ENCODE data around the gene HAS3.

The HAS3 gene

GRCh38 chr16:69112285-69113129, 7.1 kb downstream of the HAS3 start:
- no peak overlapping the region for H2AFZ ChIP-seq
- H3K36me3 ChIP-seq (ENCODE audit: control insufficient read depth, insufficient read depth, low read length), result no peaks in the 10 kb centered on the region
- H3K9ac ChIP-seq, result no peak overlapping the region
- no peak overlapping the region for H3K4me2 ChIP-seq (ENCODE audit: low read length)
- H3K4me3 ChIP-seq (ENCODE audit: low read depth, low read length), result no peak overlapping the region
- TF ChIP-seq, protein P1, sequence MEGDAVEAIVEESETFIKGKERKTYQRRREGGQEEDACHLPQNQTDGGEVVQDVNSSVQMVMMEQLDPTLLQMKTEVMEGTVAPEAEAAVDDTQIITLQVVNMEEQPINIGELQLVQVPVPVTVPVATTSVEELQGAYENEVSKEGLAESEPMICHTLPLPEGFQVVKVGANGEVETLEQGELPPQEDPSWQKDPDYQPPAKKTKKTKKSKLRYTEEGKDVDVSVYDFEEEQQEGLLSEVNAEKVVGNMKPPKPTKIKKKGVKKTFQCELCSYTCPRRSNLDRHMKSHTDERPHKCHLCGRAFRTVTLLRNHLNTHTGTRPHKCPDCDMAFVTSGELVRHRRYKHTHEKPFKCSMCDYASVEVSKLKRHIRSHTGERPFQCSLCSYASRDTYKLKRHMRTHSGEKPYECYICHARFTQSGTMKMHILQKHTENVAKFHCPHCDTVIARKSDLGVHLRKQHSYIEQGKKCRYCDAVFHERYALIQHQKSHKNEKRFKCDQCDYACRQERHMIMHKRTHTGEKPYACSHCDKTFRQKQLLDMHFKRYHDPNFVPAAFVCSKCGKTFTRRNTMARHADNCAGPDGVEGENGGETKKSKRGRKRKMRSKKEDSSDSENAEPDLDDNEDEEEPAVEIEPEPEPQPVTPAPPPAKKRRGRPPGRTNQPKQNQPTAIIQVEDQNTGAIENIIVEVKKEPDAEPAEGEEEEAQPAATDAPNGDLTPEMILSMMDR (IDR thresholded peaks at IDR 0.05), result peak; percentile 71
- no peak overlapping the region for H3K27ac ChIP-seq
- H3K9me3 ChIP-seq (ENCODE audit: control insufficient read depth, low read length), result no peaks in the 10 kb centered on the region
- H3K27me3 ChIP-seq (ENCODE audit: control insufficient read depth, insufficient read depth, low read length), result no peaks in the 10 kb centered on the region
- H3K4me1 ChIP-seq, result peaks cover 11% of the 10 kb centered on the region
- peaks cover 7% of the 10 kb centered on the region for H3K79me2 ChIP-seq

DNA sequence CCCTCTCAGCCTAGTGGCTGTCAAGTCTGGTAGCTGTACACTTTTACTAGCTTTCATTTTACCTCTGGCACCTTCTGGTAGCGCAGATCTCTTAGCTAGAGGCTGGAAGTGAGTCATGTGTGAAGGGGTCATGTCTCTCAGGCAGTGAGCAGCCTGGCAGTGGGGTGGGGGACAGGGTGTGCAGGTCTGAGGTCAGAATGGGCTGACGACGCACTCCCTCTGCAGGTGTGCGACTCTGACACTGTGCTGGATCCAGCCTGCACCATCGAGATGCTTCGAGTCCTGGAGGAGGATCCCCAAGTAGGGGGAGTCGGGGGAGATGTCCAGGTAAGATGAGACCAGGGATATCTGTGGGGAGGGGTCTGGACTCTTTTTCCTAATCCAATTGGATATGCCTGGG, 7.8 kb downstream of the HAS3 start:
- no peak overlapping the region for H3K4me3 ChIP-seq (ENCODE audit: low read depth, low read length)
- H3K4me2 ChIP-seq (ENCODE audit: low read length), result no peak overlapping the region
- H2AFZ ChIP-seq, result no peak overlapping the region
- H3K36me3 ChIP-seq (ENCODE audit: control insufficient read depth, insufficient read depth, low read length), result no peaks in the 10 kb centered on the region
- H3K79me2 ChIP-seq, result peaks cover 7% of the 10 kb centered on the region
- peaks cover 11% of the 10 kb centered on the region for H3K4me1 ChIP-seq
- TF ChIP-seq, protein P1 (IDR thresholded peaks at IDR 0.05), result no peak
- no peak overlapping the region for H3K27ac ChIP-seq
- no peaks in the 10 kb centered on the region for H3K9me3 ChIP-seq (ENCODE audit: control insufficient read depth, low read length)
- H3K9ac ChIP-seq, result no peak overlapping the region
- no peaks in the 10 kb centered on the region for H3K27me3 ChIP-seq (ENCODE audit: control insufficient read depth, insufficient read depth, low read length)

DNA sequence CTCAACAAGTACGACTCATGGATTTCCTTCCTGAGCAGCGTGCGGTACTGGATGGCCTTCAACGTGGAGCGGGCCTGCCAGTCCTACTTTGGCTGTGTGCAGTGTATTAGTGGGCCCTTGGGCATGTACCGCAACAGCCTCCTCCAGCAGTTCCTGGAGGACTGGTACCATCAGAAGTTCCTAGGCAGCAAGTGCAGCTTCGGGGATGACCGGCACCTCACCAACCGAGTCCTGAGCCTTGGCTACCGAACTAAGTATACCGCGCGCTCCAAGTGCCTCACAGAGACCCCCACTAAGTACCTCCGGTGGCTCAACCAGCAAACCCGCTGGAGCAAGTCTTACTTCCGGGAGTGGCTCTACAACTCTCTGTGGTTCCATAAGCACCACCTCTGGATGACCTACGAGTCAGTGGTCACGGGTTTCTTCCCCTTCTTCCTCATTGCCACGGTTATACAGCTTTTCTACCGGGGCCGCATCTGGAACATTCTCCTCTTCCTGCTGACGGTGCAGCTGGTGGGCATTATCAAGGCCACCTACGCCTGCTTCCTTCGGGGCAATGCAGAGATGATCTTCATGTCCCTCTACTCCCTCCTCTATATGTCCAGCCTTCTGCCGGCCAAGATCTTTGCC, 9.0 kb downstream of the HAS3 start:
- H3K4me1 ChIP-seq, result peaks cover 11% of the 10 kb centered on the region
- H3K27ac ChIP-seq, result no peak overlapping the region
- H2AFZ ChIP-seq, result no peak overlapping the region
- no peak overlapping the region for H3K9ac ChIP-seq
- H3K36me3 ChIP-seq (ENCODE audit: control insufficient read depth, insufficient read depth, low read length), result no peaks in the 10 kb centered on the region
- peaks cover 9% of the 10 kb centered on the region for H3K79me2 ChIP-seq
- H3K4me3 ChIP-seq (ENCODE audit: low read depth, low read length), result no peak overlapping the region
- no peaks in the 10 kb centered on the region for H3K27me3 ChIP-seq (ENCODE audit: control insufficient read depth, insufficient read depth, low read length)
- H3K9me3 ChIP-seq (ENCODE audit: control insufficient read depth, low read length), result no peaks in the 10 kb centered on the region
- H3K4me2 ChIP-seq (ENCODE audit: low read length), result no peak overlapping the region
- TF ChIP-seq, protein P1 (IDR thresholded peaks at IDR 0.05), result no peak

DNA sequence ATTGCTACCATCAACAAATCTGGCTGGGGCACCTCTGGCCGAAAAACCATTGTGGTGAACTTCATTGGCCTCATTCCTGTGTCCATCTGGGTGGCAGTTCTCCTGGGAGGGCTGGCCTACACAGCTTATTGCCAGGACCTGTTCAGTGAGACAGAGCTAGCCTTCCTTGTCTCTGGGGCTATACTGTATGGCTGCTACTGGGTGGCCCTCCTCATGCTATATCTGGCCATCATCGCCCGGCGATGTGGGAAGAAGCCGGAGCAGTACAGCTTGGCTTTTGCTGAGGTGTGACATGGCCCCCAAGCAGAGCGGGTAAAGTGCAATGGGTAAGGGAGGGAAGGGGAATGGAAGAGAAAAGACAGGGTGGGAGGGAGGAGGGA, 9.5 kb downstream of the HAS3 start:
- Histone ChIP-seq H3K4me2 (ENCODE audit: low read length) (no peak overlapping the region), H3K27me3 (ENCODE audit: control insufficient read depth, insufficient read depth, low read length) (no peaks in the 10 kb centered on the region), H3K4me1 (peaks cover 11% of the 10 kb centered on the region), H3K36me3 (ENCODE audit: control insufficient read depth, insufficient read depth, low read length) (no peaks in the 10 kb centered on the region), H3K27ac (no peak overlapping the region), H3K9me3 (ENCODE audit: control insufficient read depth, low read length) (no peaks in the 10 kb centered on the region), H3K79me2 (peaks cover 9% of the 10 kb centered on the region), H3K9ac (no peak overlapping the region), H2AFZ (no peak overlapping the region), H3K4me3 (ENCODE audit: low read depth, low read length) (no peak overlapping the region)
- TF ChIP-seq, protein P1 (IDR thresholded peaks at IDR 0.05), result no peak
